ENCODE results near the gene MRPL22.

DNA sequence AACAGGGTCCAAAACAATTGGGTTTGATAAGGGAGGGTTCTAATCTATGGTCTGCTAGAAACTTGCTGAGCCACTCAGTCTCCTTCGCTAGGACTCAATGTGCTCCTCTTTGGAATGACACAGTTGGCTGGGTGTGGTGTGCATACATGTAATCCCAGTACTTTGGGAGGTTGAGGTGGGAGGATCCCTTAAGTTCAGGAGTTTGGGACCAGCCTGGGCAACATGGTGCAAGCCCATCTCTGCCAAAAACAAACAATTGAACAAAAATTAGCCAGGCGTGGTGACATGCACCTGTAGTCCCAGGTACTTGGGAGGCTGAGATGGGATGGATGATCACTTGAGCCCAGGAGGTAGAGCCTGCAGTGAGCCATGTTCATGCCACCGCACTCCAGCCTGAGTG lies 70.0 kb downstream of the MRPL22 start:
- TF ChIP-seq, protein P1, sequence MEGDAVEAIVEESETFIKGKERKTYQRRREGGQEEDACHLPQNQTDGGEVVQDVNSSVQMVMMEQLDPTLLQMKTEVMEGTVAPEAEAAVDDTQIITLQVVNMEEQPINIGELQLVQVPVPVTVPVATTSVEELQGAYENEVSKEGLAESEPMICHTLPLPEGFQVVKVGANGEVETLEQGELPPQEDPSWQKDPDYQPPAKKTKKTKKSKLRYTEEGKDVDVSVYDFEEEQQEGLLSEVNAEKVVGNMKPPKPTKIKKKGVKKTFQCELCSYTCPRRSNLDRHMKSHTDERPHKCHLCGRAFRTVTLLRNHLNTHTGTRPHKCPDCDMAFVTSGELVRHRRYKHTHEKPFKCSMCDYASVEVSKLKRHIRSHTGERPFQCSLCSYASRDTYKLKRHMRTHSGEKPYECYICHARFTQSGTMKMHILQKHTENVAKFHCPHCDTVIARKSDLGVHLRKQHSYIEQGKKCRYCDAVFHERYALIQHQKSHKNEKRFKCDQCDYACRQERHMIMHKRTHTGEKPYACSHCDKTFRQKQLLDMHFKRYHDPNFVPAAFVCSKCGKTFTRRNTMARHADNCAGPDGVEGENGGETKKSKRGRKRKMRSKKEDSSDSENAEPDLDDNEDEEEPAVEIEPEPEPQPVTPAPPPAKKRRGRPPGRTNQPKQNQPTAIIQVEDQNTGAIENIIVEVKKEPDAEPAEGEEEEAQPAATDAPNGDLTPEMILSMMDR (IDR thresholded peaks at IDR 0.05): no peak
- no peak for TF ChIP-seq EP300 (IDR thresholded peaks at IDR 0.05)

All from tibial nerve (tissue), 4 donors.